Keratinocyte (primary cell): ENCODE data around the gene TAB2. TPM values are rescaled to one million over a fixed set of nuclear protein-coding genes. Genes with fewer than 3 reads are reported as not detected.

ENCODE experiments used
- DNase-seq: peaks from one replicate; pipeline ENCODE4 v3.0.0-alpha.2; 2011; ENCODE audit warnings: low read depth, missing footprints, low spot score
- FAIRE-seq: peaks from 2 replicates; lab custom pipeline; 2011; peaks lifted over from hg19 to GRCh38; lab: Jason Lieb, UNC
- H2AFZ ChIP-seq: 2 replicates; pipeline ENCODE4 v1.6.0; 2012; ENCODE audit warnings: low read length, control low read depth, inconsistent platforms; ENCODE audit not compliant: control insufficient read depth
- H3K27ac ChIP-seq: 2 replicates; pipeline ENCODE4 v1.5.1; 2011; ENCODE audit warnings: low read length; ENCODE audit not compliant: control insufficient read depth, insufficient read depth
- H3K27me3 ChIP-seq: 3 replicates; pipeline ENCODE4 v1.6.0; 2011; ENCODE audit warnings: low read length; ENCODE audit not compliant: control insufficient read depth, insufficient read depth; ENCODE audit errors: extremely low read depth
- H3K36me3 ChIP-seq, 2 experiments: 2 replicates in 1 of 2; 3 replicates in 1 of 2; pipeline ENCODE4 v1.5.1; 2011; ENCODE audit warnings: low read length in 2 of 2, mild to moderate bottlenecking in 1 of 2; ENCODE audit not compliant: control insufficient read depth in 2 of 2, insufficient read depth in 2 of 2; ENCODE audit errors: extremely low read depth in 1 of 2
- H3K4me1 ChIP-seq: 3 replicates; pipeline ENCODE4 v1.5.1; 2011; ENCODE audit warnings: low read length; ENCODE audit not compliant: control insufficient read depth, insufficient read depth; ENCODE audit errors: extremely low read depth
- H3K4me2 ChIP-seq: 3 replicates; pipeline ENCODE4 v1.6.0; 2011; ENCODE audit warnings: low read depth, low read length; ENCODE audit not compliant: control insufficient read depth, insufficient read depth; ENCODE audit errors: extremely low read depth
- H3K4me3 ChIP-seq, 3 experiments: fragments of 200-600 bp in 1 of 3; sonication (generic) in 1 of 3; 2 replicates in 2 of 3; 3 replicates in 1 of 3; pipeline ENCODE4 v1.5.1; 2011 to 2016; ENCODE audit warnings: low read length in 3 of 3, mild to moderate bottlenecking in 3 of 3, control low read depth in 2 of 3, inconsistent platforms in 1 of 3, low read depth in 1 of 3, mixed read lengths in 1 of 3, mixed run types in 1 of 3, moderate library complexity in 1 of 3; ENCODE audit not compliant: control insufficient read depth in 2 of 3, insufficient read depth in 2 of 3; ENCODE audit errors: extremely low read depth in 1 of 3
- H3K79me2 ChIP-seq: 2 replicates; pipeline ENCODE4 v1.6.0; 2012; ENCODE audit warnings: low read length; ENCODE audit not compliant: control insufficient read depth, insufficient read depth
- H3K9ac ChIP-seq: 3 replicates; pipeline ENCODE4 v1.6.0; 2011; ENCODE audit warnings: low read length; ENCODE audit not compliant: control insufficient read depth, insufficient read depth; ENCODE audit errors: extremely low read depth
- H3K9me1 ChIP-seq: 3 replicates; pipeline ENCODE4 v1.6.0; 2011; ENCODE audit warnings: low read length; ENCODE audit not compliant: control insufficient read depth, insufficient read depth; ENCODE audit errors: extremely low read depth
- H3K9me3 ChIP-seq: 2 replicates; pipeline ENCODE4 v1.5.1; 2012; ENCODE audit warnings: low read depth, low read length; ENCODE audit not compliant: control insufficient read depth
- H4K20me1 ChIP-seq: 3 replicates; pipeline ENCODE4 v1.6.0; 2011; ENCODE audit warnings: low read length; ENCODE audit not compliant: control insufficient read depth, insufficient read depth; ENCODE audit errors: extremely low read depth
- EZH2 ChIP-seq: IDR thresholded peaks from one replicate; pipeline ENCODE4 v1.6.1; 2012; ENCODE audit warnings: inconsistent platforms, mild to moderate bottlenecking, low read length, moderate library complexity
- dilution Hi-C: fragments of 300-500 bp; cut with MboI; formaldehyde crosslinking; loops from one replicate; pipeline ENCODE4 v1.7.0; 2020; ENCODE audit warnings: low sequenced_read_pairs; ENCODE audit not compliant: extremely low pct_ligation_motif_present
- polyA plus RNA-seq, 5 experiments: library from polyadenylated mRNA; depleted of rRNA in 3 of 5; stranded (reverse) in 3 of 5; stranded (forward) in 1 of 5; unstranded in 1 of 5; fragments of >200 nt; gene quantifications; 1 replicate in 1 of 5; 2 replicates in 3 of 5; 3 replicates in 1 of 5; pipeline versions ENCODE4 v1.2.1 to v1.2.3, GENCODE V29; 2011 to 2012; ENCODE audit warnings: missing spikeins in 2 of 5, low read depth in 1 of 5, low replicate concordance in 1 of 5
- TF ChIP-seq, protein P1 (sequence below), 3 experiments: IDR thresholded peaks in 1 of 3; conservative IDR thresholded peaks in 1 of 3; optimal IDR thresholded peaks in 1 of 3; 2 replicates in 2 of 3; 3 replicates in 1 of 3; pipeline versions ENCODE3 to v1.5.1; 2011; ENCODE audit warnings: low read length in 3 of 3, mild to moderate bottlenecking in 3 of 3, moderate library complexity in 2 of 3, control low read depth in 1 of 3, inconsistent platforms in 1 of 3; ENCODE audit not compliant: insufficient read depth in 2 of 3; ENCODE audit errors: extremely low read depth in 1 of 3

The TAB2 gene
- polyA plus RNA-seq, 1 donor (not counting 4 experiments of a cell fraction or from before 2014, with no cell fraction given): 47.5 TPM

- Histone ChIP-seq H3K27ac (no peak overlapping the region), H3K9me3 (no peaks in the 10 kb centered on the region), H3K36me3 (no peaks in the 10 kb centered on the region), H3K4me3 (no peak overlapping the region), H2AFZ (no peak overlapping the region), H3K4me2 (no peak overlapping the region), H4K20me1 (no peaks in the 10 kb centered on the region), H3K27me3 (no peaks in the 10 kb centered on the region), H3K9me1 (no peaks in the 10 kb centered on the region), H3K9ac (no peak overlapping the region), H3K4me1 (peaks cover 4% of the 10 kb centered on the region), H3K79me2 (no peaks in the 10 kb centered on the region)
- no peak for DNase-seq
- dilution Hi-C loops: no loop called here
- FAIRE-seq: no peak
- TF ChIP-seq, protein P1, sequence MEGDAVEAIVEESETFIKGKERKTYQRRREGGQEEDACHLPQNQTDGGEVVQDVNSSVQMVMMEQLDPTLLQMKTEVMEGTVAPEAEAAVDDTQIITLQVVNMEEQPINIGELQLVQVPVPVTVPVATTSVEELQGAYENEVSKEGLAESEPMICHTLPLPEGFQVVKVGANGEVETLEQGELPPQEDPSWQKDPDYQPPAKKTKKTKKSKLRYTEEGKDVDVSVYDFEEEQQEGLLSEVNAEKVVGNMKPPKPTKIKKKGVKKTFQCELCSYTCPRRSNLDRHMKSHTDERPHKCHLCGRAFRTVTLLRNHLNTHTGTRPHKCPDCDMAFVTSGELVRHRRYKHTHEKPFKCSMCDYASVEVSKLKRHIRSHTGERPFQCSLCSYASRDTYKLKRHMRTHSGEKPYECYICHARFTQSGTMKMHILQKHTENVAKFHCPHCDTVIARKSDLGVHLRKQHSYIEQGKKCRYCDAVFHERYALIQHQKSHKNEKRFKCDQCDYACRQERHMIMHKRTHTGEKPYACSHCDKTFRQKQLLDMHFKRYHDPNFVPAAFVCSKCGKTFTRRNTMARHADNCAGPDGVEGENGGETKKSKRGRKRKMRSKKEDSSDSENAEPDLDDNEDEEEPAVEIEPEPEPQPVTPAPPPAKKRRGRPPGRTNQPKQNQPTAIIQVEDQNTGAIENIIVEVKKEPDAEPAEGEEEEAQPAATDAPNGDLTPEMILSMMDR (optimal IDR thresholded peaks at IDR 0.05 in 1 of 3, IDR thresholded peaks at IDR 0.05 in 1 of 3, conservative IDR thresholded peaks at IDR 0.05 in 1 of 3; ENCODE audit: extremely low read depth in 1 of 3, insufficient read depth in 2 of 3, low read length in 3 of 3): no peak
- no peak for TF ChIP-seq EZH2
Measured at GRCh38 chr6:149311293-149311692, 6.2 kb upstream of the TAB2 start.

GRCh38 chr6:149311766-149312165, 5.7 kb upstream of the TAB2 start:
- H3K27me3 ChIP-seq: no peaks in the 10 kb centered on the region
- DNase-seq (no peak), FAIRE-seq (no peak)
- no peak overlapping the region for H3K4me2 ChIP-seq
- H3K9me1 ChIP-seq: no peaks in the 10 kb centered on the region
- H4K20me1 ChIP-seq: no peaks in the 10 kb centered on the region
- dilution Hi-C loops: no loop called here
- no peaks in the 10 kb centered on the region for H3K9me3 ChIP-seq
- no peak overlapping the region for H2AFZ ChIP-seq
- H3K4me1 ChIP-seq: peaks cover 5% of the 10 kb centered on the region
- no peak overlapping the region for H3K4me3 ChIP-seq
- no peak overlapping the region for H3K27ac ChIP-seq
- no peak overlapping the region for H3K9ac ChIP-seq
- TF ChIP-seq EZH2: no peak
- TF ChIP-seq, protein P1 (optimal IDR thresholded peaks at IDR 0.05 in 1 of 3, IDR thresholded peaks at IDR 0.05 in 1 of 3, conservative IDR thresholded peaks at IDR 0.05 in 1 of 3; ENCODE audit: extremely low read depth in 1 of 3, insufficient read depth in 2 of 3, low read length in 3 of 3): no peak
- H3K79me2 ChIP-seq: no peaks in the 10 kb centered on the region
- H3K36me3 ChIP-seq: no peaks in the 10 kb centered on the region
